Activated naive CD4-positive, alpha-beta T cell treated with anti-CD3 and anti-CD28 coated beads, Interleukin-2, amount 50 U/mL, for 16 hours (primary cell): Measurements from ENCODE around the gene CEP63.

Source experiments
- DNase-seq: peaks from one replicate; pipeline ENCODE4 v3.0.0-alpha.2; 2020

CEP63 gene

GRCh38 chr3:134610432-134611385, 124.9 kb downstream of the CEP63 start:
- DNase-seq, result no peak

DNA sequence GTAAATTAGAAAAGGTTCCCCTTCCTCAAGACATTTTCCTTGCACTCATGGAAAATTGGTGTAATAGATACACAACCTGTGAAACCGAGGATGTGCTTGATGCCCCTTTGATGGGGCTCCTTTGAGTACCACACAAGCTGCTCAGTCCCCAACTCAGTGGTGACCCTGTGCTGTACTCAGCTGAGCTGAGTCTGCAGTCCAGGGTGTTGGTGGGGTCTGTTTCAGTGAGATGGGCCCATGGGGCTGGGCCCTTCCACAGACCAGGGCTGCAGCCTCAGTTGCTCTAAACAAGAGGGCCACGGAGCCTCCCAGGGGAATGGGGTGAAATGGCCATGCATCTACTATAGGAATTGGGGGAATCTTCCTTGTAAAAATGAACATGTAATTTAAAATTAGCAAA, 125.7 kb downstream of the CEP63 start:
- no peak for DNase-seq

DNA sequence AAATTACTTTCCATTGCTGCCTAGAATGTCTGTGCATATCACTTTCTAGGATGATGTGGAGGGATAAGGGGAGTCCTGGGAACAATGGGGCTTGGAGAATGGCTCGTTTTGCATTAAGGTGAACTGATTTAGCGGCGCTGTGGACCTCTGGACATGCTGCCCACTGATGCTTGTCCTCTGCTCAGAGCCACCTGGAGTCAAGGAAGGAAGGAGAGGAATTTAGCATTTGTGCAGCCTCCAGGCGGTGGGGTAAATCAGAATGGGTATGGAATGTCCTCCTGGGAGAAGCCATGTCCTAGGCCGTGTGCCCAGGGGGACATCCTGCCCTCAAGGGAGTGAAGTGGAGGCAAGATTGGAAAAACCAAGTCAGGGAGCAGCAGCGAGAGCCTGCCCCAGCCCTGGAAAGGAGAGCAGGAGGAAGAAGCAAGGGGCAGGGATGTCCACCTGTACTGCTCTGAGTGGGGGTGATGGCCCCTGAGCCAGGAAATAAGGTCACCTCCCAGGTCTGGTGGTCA, 127.2 kb downstream of the CEP63 start:
- no peak for DNase-seq

GRCh38 chr3:134614955-134615354, 129.1 kb downstream of the CEP63 start:
- no peak for DNase-seq

DNA sequence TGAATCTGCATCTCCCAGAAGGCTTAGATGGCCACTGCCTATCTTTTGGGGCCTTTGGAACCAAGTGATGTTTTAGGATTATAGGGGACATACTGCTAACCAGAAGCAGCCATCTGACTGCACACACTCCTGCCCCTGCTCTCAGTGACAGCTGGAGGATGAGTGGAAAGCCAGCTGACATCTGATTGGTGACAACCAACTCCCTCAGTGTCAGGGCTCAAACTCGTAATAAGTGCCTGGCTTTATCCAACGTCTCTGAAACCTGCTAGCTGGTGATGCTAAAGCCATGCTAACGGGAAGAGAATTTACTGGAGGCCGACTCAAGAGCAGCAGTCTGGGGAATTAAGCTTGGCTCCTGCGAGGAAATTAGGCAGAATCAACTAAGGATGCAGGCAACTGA, 129.9 kb downstream of the CEP63 start:
- DNase-seq, result no peak

- DNase-seq, result no peak
Observed at GRCh38 chr3:134617608-134618477, 132.0 kb downstream of the CEP63 start.

- no peak for DNase-seq
Observed at GRCh38 chr3:134618478-134619300, 132.8 kb downstream of the CEP63 start.

DNA sequence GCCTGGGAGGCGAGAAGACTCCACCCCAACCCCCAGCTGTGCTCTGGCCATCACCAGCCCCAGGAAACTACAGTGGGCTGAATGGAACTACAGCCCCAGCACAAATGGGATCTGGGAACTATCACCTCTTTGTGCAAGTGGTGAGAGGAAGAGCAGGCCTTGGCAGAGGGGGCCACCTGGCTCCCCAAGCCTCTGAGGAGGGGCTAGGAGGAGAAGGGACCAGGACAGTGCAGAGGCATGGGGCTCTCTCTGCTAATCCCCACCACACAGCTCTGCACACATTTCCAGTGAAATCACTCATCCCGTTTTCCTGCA, 133.4 kb downstream of the CEP63 start:
- no peak for DNase-seq

DNA sequence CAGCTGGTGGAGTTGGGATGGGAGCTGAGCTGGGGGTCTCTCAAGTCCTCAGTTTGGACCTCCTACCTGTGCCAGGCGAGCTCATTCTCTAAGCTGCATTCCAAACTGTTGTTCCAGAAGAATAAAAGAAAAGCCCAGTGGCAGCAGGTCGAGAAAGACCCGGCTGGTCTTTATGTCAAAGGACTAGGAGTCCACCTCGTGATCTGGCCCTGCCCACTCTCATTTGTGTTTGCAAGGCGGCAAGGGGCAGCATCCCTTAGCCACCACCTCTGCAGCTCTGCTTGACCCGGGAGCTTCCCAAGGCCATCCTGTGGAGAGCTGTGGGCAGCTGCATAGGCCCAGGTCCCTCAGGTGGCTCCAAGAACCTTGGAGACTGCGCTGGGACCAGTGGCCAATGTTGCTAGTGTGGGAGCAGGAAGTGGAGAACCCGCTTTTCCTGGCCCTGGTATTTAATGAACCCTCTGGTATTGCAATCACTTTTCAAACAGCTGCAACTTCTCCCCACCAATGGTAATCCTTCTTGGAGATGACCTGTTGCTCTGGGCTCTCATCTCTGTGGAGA, 134.1 kb downstream of the CEP63 start:
- DNase-seq, result no peak

GRCh38 chr3:134620476-134621115, 134.7 kb downstream of the CEP63 start:
- no peak for DNase-seq

DNA sequence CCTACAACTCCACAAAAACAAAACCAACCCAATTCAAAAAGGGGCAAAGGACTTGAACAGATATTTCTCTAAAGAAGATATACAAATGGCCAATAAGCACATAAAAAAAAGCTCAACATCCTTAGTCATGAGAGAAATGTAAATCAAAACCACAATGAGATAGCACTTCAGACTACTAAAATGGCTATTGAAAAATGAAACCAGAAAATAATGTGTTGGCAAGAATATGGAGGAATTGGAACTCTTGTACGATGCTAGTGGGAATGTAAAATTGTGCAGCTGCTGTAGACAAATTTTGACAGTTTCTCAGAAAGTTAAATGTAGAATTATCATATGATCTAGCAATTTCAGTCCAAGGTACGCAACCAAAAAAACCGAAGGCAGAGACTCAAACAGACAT, 136.0 kb downstream of the CEP63 start:
- DNase-seq, result no peak

DNA sequence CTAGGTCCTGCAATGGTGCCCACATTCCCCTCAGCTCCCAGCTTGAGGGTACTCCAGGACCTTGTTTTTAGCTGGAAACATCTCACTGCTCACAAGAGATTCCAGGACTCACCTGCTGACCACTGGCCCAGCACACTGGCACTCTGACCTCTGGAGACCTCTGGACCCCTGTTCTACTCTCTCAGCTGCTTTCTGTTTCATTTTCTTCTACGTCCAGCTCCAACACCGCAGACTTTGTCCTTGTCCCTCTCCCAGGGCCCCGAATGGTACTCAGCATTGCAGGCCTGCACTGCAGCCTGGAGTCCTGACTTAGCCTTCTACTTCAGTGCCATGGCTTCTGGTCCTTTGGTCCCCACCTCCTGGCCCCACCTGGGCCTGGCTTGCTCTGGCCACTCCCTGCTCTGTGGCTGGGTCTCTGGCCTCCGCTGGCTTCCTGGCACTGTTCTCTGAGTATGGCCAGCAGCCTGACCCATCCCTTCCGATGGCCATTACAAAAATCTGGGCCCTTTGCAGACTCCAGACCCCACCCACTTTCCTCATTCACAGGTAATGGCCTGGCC, 137.0 kb downstream of the CEP63 start:
- DNase-seq, result no peak

GRCh38 chr3:134623615-134624245, 137.9 kb downstream of the CEP63 start:
- DNase-seq, result no peak
